Stimulated activated CD4-positive, alpha-beta T cell treated with anti-CD3 and anti-CD28 coated beads, Interleukin-2, amount 100 ng/mL, for 24 hours (primary cell): ENCODE results near the gene AFAP1L2.

Experiments used
- DNase-seq, 2 donors: peaks; one replicate each; pipeline ENCODE4 v3.0.0-alpha.2; 2020

Gene AFAP1L2

GRCh38 chr10:114260366-114260765 is 143.9 kb downstream of the AFAP1L2 start:
- no peak for DNase-seq

GRCh38 chr10:114259824-114260223 is 144.5 kb downstream of the AFAP1L2 start:
- DNase-seq: no peak

- DNase-seq: no peak
Measured at GRCh38 chr10:114258274-114258840, 145.9 kb downstream of the AFAP1L2 start.

- no peak for DNase-seq
Measured at GRCh38 chr10:114257498-114257897, 146.8 kb downstream of the AFAP1L2 start.

- no peak for DNase-seq
Measured at GRCh38 chr10:114256822-114257221, 147.5 kb downstream of the AFAP1L2 start.

- no peak for DNase-seq
Measured at GRCh38 chr10:114256008-114256765, 148.1 kb downstream of the AFAP1L2 start.

GRCh38 chr10:114255227-114255626 is 149.1 kb downstream of the AFAP1L2 start:
- no peak for DNase-seq

- no peak for DNase-seq
Measured at GRCh38 chr10:114252883-114253282, 151.4 kb downstream of the AFAP1L2 start.

- no peak for DNase-seq
Measured at GRCh38 chr10:114252092-114252491, 152.2 kb downstream of the AFAP1L2 start.

- DNase-seq: no peak
Measured at GRCh38 chr10:114250716-114251115, 153.6 kb downstream of the AFAP1L2 start.

- DNase-seq: no peak
Measured at GRCh38 chr10:114250236-114250635, 154.1 kb downstream of the AFAP1L2 start.

GRCh38 chr10:114246679-114247305 is 157.5 kb downstream of the AFAP1L2 start:
- no peak for DNase-seq

- no peak for DNase-seq
Measured at GRCh38 chr10:114245121-114245791, 159.0 kb downstream of the AFAP1L2 start.
